Measurements from ENCODE around the gene PSMG3. TPM values are rescaled to one million over a fixed set of nuclear protein-coding genes. Genes with fewer than 3 reads are reported as not detected.

PSMG3 gene
- total RNA-seq, 1 donor from 2014 or later, result 56.6 TPM

- H3K36me3 Mint-ChIP-seq (ENCODE audit: unreplicated experiment), result peaks cover 6% of the 10 kb centered on the region
- peak overlapping the region; percentile 69 for H3K4me3 Mint-ChIP-seq (ENCODE audit: unreplicated experiment)
- H3K27me3 Mint-ChIP-seq (ENCODE audit: unreplicated experiment), result peaks cover 13% of the 10 kb centered on the region
- H3K27ac Mint-ChIP-seq (ENCODE audit: unreplicated experiment), result peak overlapping the region; percentile 78
- TF ChIP-seq CTCF (IDR thresholded peaks at IDR 0.05; ENCODE audit: partially characterized antibody, unreplicated experiment), result peak; percentile 72
- peaks cover 5% of the 10 kb centered on the region for H3K9me3 Mint-ChIP-seq (ENCODE audit: unreplicated experiment)
- peaks cover 9% of the 10 kb centered on the region for H3K4me1 Mint-ChIP-seq (ENCODE audit: low read depth, unreplicated experiment)
- DNase-seq, result peak; percentile 91
Observed at GRCh38 chr7:1579481-1580421, 9.9 kb upstream of the PSMG3 start.

- H3K36me3 Mint-ChIP-seq (ENCODE audit: unreplicated experiment), result peaks cover 6% of the 10 kb centered on the region
- H3K27me3 Mint-ChIP-seq (ENCODE audit: unreplicated experiment), result peaks cover 10% of the 10 kb centered on the region
- H3K4me1 Mint-ChIP-seq (ENCODE audit: low read depth, unreplicated experiment), result peaks cover 9% of the 10 kb centered on the region
- DNase-seq, result no peak
- no peak overlapping the region for H3K27ac Mint-ChIP-seq (ENCODE audit: unreplicated experiment)
- peaks cover 5% of the 10 kb centered on the region for H3K9me3 Mint-ChIP-seq (ENCODE audit: unreplicated experiment)
- no peak for TF ChIP-seq CTCF (IDR thresholded peaks at IDR 0.05; ENCODE audit: partially characterized antibody, unreplicated experiment)
- H3K4me3 Mint-ChIP-seq (ENCODE audit: unreplicated experiment), result no peak overlapping the region
Observed at GRCh38 chr7:1578513-1578912, 8.7 kb upstream of the PSMG3 start.

GRCh38 chr7:1576521-1577253 is 6.9 kb upstream of the PSMG3 start:
- Mint-ChIP-seq H3K36me3 (ENCODE audit: unreplicated experiment) (peaks cover 6% of the 10 kb centered on the region), H3K9me3 (ENCODE audit: unreplicated experiment) (peaks cover 5% of the 10 kb centered on the region), H3K27me3 (ENCODE audit: unreplicated experiment) (peaks cover 7% of the 10 kb centered on the region), H3K27ac (ENCODE audit: unreplicated experiment) (no peak overlapping the region), H3K4me3 (ENCODE audit: unreplicated experiment) (no peak overlapping the region), H3K4me1 (ENCODE audit: low read depth, unreplicated experiment) (peaks cover 9% of the 10 kb centered on the region)
- no peak for TF ChIP-seq CTCF (IDR thresholded peaks at IDR 0.05; ENCODE audit: partially characterized antibody, unreplicated experiment)
- no peak for DNase-seq

- peaks cover 6% of the 10 kb centered on the region for H3K36me3 Mint-ChIP-seq (ENCODE audit: unreplicated experiment)
- no peak for DNase-seq
- H3K9me3 Mint-ChIP-seq (ENCODE audit: unreplicated experiment), result peaks cover 7% of the 10 kb centered on the region
- no peak overlapping the region for H3K4me3 Mint-ChIP-seq (ENCODE audit: unreplicated experiment)
- peaks cover 11% of the 10 kb centered on the region for H3K4me1 Mint-ChIP-seq (ENCODE audit: low read depth, unreplicated experiment)
- no peak for TF ChIP-seq CTCF (IDR thresholded peaks at IDR 0.05; ENCODE audit: partially characterized antibody, unreplicated experiment)
- peaks cover 7% of the 10 kb centered on the region for H3K27me3 Mint-ChIP-seq (ENCODE audit: unreplicated experiment)
- no peak overlapping the region for H3K27ac Mint-ChIP-seq (ENCODE audit: unreplicated experiment)
Observed at GRCh38 chr7:1575809-1576208, 6.0 kb upstream of the PSMG3 start.
